ENCODE results near the gene SNRNP40.

The SNRNP40 gene

DNA sequence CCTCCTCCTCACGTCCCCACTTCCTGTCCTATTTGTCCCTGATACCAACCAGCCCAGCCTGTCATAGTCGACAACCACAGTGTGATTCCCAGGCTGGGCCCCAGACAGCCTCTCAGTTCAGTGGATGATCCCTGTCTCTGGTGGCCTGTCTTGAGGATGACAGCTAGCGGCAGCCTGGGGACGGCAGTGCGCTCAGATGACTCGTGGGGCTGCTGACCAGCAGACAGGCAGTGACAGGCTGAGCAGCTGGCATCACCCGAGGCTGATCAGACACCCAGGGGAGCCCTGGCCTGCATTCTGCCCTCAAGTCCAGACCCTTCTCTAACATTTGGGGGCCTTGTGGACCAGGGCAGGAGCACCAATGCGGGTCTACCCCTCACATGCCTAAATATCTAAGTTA, 77.9 kb downstream of the SNRNP40 start:
- Histone ChIP-seq H3K4me2 (ENCODE audit: low read depth, low read length, poor library complexity, severe bottlenecking) (no peak overlapping the region), H3K9ac (ENCODE audit: low read length) (no peak overlapping the region), H3K27ac (ENCODE audit: low read depth, low read length) (no peak overlapping the region), H3K9me3 (ENCODE audit: insufficient read depth, low read length) (no peaks in the 10 kb centered on the region), H4K20me1 (ENCODE audit: low read depth, low read length) (no peaks in the 10 kb centered on the region), H3K27me3 (ENCODE audit: low read length) (no peaks in the 10 kb centered on the region), H3K36me3 (ENCODE audit: low read length) (no peaks in the 10 kb centered on the region), H3K4me3 (ENCODE audit: insufficient read depth, low read length, poor library complexity, severe bottlenecking) (no peak overlapping the region), H2AFZ (ENCODE audit: low read depth, low read length, severe bottlenecking) (no peak overlapping the region), H3K9me2 (replicated peaks; ENCODE audit: insufficient read depth, low read length) (no peaks in the 10 kb centered on the region), H3F3A (ENCODE audit: insufficient read depth) (no peaks in the 10 kb centered on the region), H3K79me2 (ENCODE audit: insufficient read depth, low read length) (no peaks in the 10 kb centered on the region)
- no peak for TF ChIP-seq EZH2phosphoT487 (conservative IDR thresholded peaks at IDR 0.05; ENCODE audit: low read length)
- TF ChIP-seq, protein P1, sequence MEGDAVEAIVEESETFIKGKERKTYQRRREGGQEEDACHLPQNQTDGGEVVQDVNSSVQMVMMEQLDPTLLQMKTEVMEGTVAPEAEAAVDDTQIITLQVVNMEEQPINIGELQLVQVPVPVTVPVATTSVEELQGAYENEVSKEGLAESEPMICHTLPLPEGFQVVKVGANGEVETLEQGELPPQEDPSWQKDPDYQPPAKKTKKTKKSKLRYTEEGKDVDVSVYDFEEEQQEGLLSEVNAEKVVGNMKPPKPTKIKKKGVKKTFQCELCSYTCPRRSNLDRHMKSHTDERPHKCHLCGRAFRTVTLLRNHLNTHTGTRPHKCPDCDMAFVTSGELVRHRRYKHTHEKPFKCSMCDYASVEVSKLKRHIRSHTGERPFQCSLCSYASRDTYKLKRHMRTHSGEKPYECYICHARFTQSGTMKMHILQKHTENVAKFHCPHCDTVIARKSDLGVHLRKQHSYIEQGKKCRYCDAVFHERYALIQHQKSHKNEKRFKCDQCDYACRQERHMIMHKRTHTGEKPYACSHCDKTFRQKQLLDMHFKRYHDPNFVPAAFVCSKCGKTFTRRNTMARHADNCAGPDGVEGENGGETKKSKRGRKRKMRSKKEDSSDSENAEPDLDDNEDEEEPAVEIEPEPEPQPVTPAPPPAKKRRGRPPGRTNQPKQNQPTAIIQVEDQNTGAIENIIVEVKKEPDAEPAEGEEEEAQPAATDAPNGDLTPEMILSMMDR (IDR thresholded peaks at IDR 0.05; ENCODE audit: insufficient read depth, low read length, poor library complexity, severe bottlenecking), result no peak

DNA sequence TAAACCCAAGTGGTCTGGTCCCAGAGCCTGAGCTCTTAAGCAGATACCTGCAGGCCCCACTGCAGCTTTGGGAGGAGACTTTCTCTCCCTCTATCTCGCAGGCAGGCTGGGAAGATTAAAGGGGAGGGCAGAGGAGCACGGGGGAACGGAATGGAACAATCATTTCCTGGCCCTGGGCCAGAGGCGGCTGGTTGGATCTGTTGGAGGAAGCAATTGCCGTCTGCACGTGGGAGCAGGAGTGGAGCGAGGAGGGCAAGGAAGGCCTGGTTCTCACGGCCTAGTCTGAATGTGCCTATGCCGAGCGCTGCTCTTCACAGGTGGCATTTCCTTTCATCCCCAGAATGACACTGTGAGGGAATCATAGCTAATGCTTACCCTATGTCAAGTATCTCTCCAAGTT, 80.6 kb downstream of the SNRNP40 start:
- Histone ChIP-seq H3K4me2 (ENCODE audit: low read depth, low read length, poor library complexity, severe bottlenecking) (no peak overlapping the region), H3K27ac (ENCODE audit: low read depth, low read length) (no peak overlapping the region), H3K36me3 (ENCODE audit: low read length) (no peaks in the 10 kb centered on the region), H4K20me1 (ENCODE audit: low read depth, low read length) (no peaks in the 10 kb centered on the region), H3K27me3 (ENCODE audit: low read length) (no peaks in the 10 kb centered on the region), H3F3A (ENCODE audit: insufficient read depth) (no peaks in the 10 kb centered on the region), H3K9me2 (replicated peaks; ENCODE audit: insufficient read depth, low read length) (no peaks in the 10 kb centered on the region), H3K9me3 (ENCODE audit: insufficient read depth, low read length) (no peaks in the 10 kb centered on the region), H3K4me3 (ENCODE audit: insufficient read depth, low read length, poor library complexity, severe bottlenecking) (no peak overlapping the region), H2AFZ (ENCODE audit: low read depth, low read length, severe bottlenecking) (no peak overlapping the region), H3K79me2 (ENCODE audit: insufficient read depth, low read length) (no peaks in the 10 kb centered on the region), H3K9ac (ENCODE audit: low read length) (no peak overlapping the region)
- TF ChIP-seq EZH2phosphoT487 (conservative IDR thresholded peaks at IDR 0.05; ENCODE audit: low read length), result no peak
- TF ChIP-seq, protein P1 (IDR thresholded peaks at IDR 0.05; ENCODE audit: insufficient read depth, low read length, poor library complexity, severe bottlenecking), result no peak

DNA sequence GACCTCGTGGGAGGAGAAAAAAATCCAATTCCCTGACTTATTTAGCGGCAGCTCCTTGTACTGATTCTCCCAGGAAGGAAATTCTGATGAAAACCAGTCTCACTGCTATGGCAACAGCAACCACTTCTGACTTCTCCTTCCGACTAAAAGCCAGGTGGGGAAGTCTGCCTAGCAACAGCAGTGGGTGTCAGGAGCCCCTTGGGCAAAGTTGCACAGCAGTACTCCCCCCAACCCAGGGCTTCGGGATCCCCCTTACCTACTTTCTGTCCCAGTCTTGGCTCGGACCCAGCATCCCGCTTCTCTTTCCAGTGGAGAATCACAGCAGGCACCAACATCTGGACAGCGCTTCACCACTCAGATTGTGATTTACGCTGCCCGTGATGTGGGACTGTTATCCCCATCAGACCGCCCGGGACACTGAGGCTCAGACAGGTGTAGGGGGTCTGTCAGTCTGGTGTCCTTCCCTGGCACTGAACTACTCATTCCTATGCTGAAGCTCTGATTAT, 81.5 kb downstream of the SNRNP40 start:
- Histone ChIP-seq H3K4me3 (ENCODE audit: insufficient read depth, low read length, poor library complexity, severe bottlenecking) (no peak overlapping the region), H3K27ac (ENCODE audit: low read depth, low read length) (no peak overlapping the region), H3K9me3 (ENCODE audit: insufficient read depth, low read length) (no peaks in the 10 kb centered on the region), H3K9me2 (replicated peaks; ENCODE audit: insufficient read depth, low read length) (no peaks in the 10 kb centered on the region), H3K36me3 (ENCODE audit: low read length) (no peaks in the 10 kb centered on the region), H4K20me1 (ENCODE audit: low read depth, low read length) (no peaks in the 10 kb centered on the region), H2AFZ (ENCODE audit: low read depth, low read length, severe bottlenecking) (no peak overlapping the region), H3K79me2 (ENCODE audit: insufficient read depth, low read length) (no peaks in the 10 kb centered on the region), H3K4me2 (ENCODE audit: low read depth, low read length, poor library complexity, severe bottlenecking) (no peak overlapping the region), H3F3A (ENCODE audit: insufficient read depth) (no peaks in the 10 kb centered on the region), H3K9ac (ENCODE audit: low read length) (no peak overlapping the region), H3K27me3 (ENCODE audit: low read length) (no peaks in the 10 kb centered on the region)
- TF ChIP-seq EZH2phosphoT487 (conservative IDR thresholded peaks at IDR 0.05; ENCODE audit: low read length), result no peak
- TF ChIP-seq, protein P1 (IDR thresholded peaks at IDR 0.05; ENCODE audit: insufficient read depth, low read length, poor library complexity, severe bottlenecking), result no peak
